ENCODE results near the gene COP1. TPM values are rescaled to one million over a fixed set of nuclear protein-coding genes. Genes with fewer than 3 reads are reported as not detected.

Gene COP1
- total and polyA plus RNA-seq, 2 of the 13 experiments (the other 11 are each of a cell fraction or from before 2014, with no cell fraction given) = 20.5 to 51.3 TPM

DNA sequence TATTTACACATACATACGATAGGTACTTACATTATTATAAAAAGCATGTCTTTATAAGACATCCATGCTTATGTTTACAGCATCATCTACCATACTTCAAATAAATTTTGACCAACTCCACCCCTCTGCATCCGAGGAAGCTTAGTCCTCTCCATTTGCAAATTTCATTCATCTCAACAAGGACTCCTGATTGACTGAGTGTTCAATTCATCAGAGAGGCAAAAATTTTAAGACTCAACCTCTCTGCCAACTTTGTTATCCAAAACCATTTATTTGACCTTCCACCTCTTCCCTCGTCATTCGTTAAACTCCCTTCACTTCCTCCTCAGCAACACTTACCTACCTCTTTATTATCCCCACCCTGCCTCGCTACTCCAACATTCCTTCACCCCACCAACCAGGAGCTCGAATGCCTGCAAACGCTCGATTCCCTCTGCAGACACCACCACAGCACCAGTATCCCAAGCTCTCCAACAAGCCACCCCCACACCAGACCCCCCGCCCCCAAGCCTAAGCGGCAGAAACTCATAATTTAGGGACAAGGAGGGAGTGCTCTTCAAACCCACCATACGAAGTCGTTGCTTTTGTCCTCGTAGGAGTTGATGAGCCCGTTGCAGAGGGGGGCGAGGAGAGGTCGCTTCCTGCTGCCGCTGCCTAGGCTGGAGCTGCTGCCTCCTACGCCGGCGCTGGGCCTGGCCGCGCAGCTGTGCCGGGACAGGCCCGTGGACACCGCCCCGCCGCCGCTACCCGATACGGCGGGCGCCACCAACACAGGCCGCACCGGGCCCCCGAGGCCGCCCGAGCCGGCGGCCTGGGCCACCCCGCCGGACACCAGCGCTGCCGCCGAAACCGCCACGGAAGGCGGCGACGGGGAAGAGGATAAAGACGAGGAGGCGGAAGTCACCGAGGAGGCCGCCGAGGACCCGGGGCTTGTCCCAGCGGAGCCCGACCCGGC is 803 bp downstream of the COP1 start:
- H3K79me2 ChIP-seq (ENCODE audit: insufficient read depth, low read length) = peaks cover 50% of the 10 kb centered on the region
- no peaks in the 10 kb centered on the region for H3K36me3 ChIP-seq (replicated peaks in 1 of 2; ENCODE audit: control insufficient read depth in 1 of 2, insufficient read depth in 2 of 2, low read length in 2 of 2)
- intact Hi-C loops (cut with micrococcal nuclease; ENCODE audit: unreplicated experiment) = loop anchor here (2.0 to 5.0 kb wide), 2 partner anchors 55 to 69 kb away; no protein-coding TSS in a partner anchor
- H3K4me1 ChIP-seq (ENCODE audit: insufficient read depth, low read length) = peaks cover 34% of the 10 kb centered on the region
- ChIA-PET CTCF (ENCODE audit: low intra/inter-chr PET ratio, low total read pairs) (no interaction called here), POLR2A (no interaction called here)
- FAIRE-seq (no peak), ATAC-seq (peak; percentile 65), DNase-seq (ENCODE audit: low spot score) (peak; percentile 38)
- peak overlapping the region; percentile 72 for H3K4me2 ChIP-seq (ENCODE audit: low read depth, low read length)
- no peak overlapping the region for H2AFZ ChIP-seq (ENCODE audit: low read length)
- H4K20me1 ChIP-seq (ENCODE audit: insufficient read depth, low read length) = peaks cover 6% of the 10 kb centered on the region
- no peaks in the 10 kb centered on the region for H3K9me3 ChIP-seq (ENCODE audit: low read length)
- in situ Hi-C loops (cut with HindIII; ENCODE audit: extremely low pct_ligation_motif_present, low pct_unique_long_range_greater_than_20kb) = no loop called here
- peak overlapping the region; percentile 78 for H3K27ac ChIP-seq (ENCODE audit: extremely low read length, insufficient read depth, low read length)
- H3K9ac ChIP-seq (ENCODE audit: insufficient read depth, low read depth, low read length) = peak overlapping the region; percentile 92
- no TSS peak for BruUV-seq (replicated peaks)
- 0% methylated on average over 10 of the region's 58 CpGs for WGBS (ENCODE audit: low lambda C conversion rate)
- peak overlapping the region; percentile 79 to 98 (median 96) for H3K4me3 ChIP-seq (replicated peaks in 1 of 3; ENCODE audit: insufficient read depth in 1 of 3, low read depth in 2 of 3, low read length in 3 of 3)
- no peaks in the 10 kb centered on the region; a peak in 1 of 5 replicates for H3K27me3 ChIP-seq (ENCODE audit: control insufficient read depth in 1 of 2, insufficient read depth in 2 of 2, low read length in 2 of 2)
- TF ChIP-seq, protein P1, sequence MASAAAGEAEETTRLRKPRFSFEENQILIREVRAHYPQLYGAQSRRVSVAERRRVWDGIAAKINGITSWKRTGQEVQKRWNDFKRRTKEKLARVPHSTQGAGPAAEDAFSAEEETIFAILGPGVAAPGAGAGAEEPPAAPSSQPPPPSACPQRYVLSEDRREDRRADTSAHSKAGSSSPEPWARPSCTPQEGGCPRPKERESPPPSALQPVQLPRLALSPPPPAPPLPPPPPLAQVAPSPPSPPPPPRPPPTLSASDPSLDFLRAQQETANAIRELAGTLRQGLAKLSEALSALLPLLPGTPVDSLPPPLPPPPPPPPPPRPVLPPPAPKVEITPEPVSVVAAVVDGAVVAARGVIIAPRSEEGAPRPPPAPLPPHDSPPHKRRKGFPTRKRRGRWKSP (CRISPR knock-in tag; IDR thresholded peaks at IDR 0.05) = peak; percentile 11; the same call in 1 of the 2 replicates
- TF ChIP-seq, protein P2, sequence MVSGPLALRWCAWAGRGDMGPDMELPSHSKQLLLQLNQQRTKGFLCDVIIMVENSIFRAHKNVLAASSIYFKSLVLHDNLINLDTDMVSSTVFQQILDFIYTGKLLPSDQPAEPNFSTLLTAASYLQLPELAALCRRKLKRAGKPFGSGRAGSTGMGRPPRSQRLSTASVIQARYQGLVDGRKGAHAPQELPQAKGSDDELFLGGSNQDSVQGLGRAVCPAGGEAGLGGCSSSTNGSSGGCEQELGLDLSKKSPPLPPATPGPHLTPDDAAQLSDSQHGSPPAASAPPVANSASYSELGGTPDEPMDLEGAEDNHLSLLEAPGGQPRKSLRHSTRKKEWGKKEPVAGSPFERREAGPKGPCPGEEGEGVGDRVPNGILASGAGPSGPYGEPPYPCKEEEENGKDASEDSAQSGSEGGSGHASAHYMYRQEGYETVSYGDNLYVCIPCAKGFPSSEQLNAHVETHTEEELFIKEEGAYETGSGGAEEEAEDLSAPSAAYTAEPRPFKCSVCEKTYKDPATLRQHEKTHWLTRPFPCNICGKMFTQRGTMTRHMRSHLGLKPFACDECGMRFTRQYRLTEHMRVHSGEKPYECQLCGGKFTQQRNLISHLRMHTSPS (CRISPR knock-in tag; IDR thresholded peaks at IDR 0.05; ENCODE audit: low read depth) = no peak
- TF ChIP-seq NR3C1 (CRISPR knock-in tag; IDR thresholded peaks at IDR 0.05) (no peak), PHB2 (IDR thresholded peaks at IDR 0.05; ENCODE audit: partially characterized antibody) (no peak), ZFY (CRISPR knock-in tag; IDR thresholded peaks at IDR 0.05) (peak; percentile 87), RBM22 (optimal IDR thresholded peaks at IDR 0.05; ENCODE audit: low read length) (no peak), MAZ (IDR thresholded peaks at IDR 0.05; ENCODE audit: borderline replicate concordance, low read depth, low read length) (no peak), MAZ (CRISPR knock-in tag; IDR thresholded peaks at IDR 0.05; ENCODE audit: low read depth) (0 out of 2 replicates have a peak, but pooled peaks have one; percentile 36), ZNF83 (CRISPR knock-in tag; IDR thresholded peaks at IDR 0.05; ENCODE audit: borderline replicate concordance) (no peak), HOXD1 (CRISPR knock-in tag; IDR thresholded peaks at IDR 0.05) (no peak)
- TF ChIP-seq, protein P3, sequence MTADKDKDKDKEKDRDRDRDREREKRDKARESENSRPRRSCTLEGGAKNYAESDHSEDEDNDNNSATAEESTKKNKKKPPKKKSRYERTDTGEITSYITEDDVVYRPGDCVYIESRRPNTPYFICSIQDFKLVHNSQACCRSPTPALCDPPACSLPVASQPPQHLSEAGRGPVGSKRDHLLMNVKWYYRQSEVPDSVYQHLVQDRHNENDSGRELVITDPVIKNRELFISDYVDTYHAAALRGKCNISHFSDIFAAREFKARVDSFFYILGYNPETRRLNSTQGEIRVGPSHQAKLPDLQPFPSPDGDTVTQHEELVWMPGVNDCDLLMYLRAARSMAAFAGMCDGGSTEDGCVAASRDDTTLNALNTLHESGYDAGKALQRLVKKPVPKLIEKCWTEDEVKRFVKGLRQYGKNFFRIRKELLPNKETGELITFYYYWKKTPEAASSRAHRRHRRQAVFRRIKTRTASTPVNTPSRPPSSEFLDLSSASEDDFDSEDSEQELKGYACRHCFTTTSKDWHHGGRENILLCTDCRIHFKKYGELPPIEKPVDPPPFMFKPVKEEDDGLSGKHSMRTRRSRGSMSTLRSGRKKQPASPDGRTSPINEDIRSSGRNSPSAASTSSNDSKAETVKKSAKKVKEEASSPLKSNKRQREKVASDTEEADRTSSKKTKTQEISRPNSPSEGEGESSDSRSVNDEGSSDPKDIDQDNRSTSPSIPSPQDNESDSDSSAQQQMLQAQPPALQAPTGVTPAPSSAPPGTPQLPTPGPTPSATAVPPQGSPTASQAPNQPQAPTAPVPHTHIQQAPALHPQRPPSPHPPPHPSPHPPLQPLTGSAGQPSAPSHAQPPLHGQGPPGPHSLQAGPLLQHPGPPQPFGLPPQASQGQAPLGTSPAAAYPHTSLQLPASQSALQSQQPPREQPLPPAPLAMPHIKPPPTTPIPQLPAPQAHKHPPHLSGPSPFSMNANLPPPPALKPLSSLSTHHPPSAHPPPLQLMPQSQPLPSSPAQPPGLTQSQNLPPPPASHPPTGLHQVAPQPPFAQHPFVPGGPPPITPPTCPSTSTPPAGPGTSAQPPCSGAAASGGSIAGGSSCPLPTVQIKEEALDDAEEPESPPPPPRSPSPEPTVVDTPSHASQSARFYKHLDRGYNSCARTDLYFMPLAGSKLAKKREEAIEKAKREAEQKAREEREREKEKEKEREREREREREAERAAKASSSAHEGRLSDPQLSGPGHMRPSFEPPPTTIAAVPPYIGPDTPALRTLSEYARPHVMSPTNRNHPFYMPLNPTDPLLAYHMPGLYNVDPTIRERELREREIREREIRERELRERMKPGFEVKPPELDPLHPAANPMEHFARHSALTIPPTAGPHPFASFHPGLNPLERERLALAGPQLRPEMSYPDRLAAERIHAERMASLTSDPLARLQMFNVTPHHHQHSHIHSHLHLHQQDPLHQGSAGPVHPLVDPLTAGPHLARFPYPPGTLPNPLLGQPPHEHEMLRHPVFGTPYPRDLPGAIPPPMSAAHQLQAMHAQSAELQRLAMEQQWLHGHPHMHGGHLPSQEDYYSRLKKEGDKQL (CRISPR knock-in tag; IDR thresholded peaks at IDR 0.05; ENCODE audit: low read depth) = 0 out of 2 replicates have a peak, but pooled peaks have one; percentile 1
- TF ChIP-seq, protein P4, sequence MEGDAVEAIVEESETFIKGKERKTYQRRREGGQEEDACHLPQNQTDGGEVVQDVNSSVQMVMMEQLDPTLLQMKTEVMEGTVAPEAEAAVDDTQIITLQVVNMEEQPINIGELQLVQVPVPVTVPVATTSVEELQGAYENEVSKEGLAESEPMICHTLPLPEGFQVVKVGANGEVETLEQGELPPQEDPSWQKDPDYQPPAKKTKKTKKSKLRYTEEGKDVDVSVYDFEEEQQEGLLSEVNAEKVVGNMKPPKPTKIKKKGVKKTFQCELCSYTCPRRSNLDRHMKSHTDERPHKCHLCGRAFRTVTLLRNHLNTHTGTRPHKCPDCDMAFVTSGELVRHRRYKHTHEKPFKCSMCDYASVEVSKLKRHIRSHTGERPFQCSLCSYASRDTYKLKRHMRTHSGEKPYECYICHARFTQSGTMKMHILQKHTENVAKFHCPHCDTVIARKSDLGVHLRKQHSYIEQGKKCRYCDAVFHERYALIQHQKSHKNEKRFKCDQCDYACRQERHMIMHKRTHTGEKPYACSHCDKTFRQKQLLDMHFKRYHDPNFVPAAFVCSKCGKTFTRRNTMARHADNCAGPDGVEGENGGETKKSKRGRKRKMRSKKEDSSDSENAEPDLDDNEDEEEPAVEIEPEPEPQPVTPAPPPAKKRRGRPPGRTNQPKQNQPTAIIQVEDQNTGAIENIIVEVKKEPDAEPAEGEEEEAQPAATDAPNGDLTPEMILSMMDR (CRISPR knock-in tag; IDR thresholded peaks at IDR 0.05) = 0 out of 2 replicates have a peak, but pooled peaks have one; percentile 3

Measured in HepG2 (cell line).